ENCODE data around the gene BORCS5.
A peak's percentile ranks its signal among the peaks of the same experiment; 100 is the strongest.
"Not testable (repeated sequence)": the region's sequence is repeated elsewhere in the genome, so short reads cannot be mapped to it uniquely, and the experiment has no call there.

The BORCS5 gene

DNA sequence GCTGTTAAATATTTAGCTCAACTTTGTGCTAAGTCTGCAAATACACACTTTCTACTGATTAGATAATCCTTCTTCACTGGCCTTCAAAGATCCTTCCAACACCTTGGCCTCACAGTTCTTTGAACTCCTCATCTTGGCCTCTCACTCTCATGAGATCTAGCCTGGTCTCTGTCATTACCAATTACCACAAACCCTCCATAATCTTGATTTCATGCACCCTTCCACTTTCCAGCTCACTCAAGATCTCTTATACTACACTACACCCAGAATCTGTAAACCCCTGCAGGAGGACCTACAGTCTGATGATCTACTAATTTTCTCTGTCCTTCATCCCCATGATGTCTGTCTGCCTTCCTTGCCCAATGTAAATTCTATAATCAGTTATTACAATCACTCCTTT is 134.7 kb downstream of the BORCS5 start:
- DNase-seq = no peak

DNA sequence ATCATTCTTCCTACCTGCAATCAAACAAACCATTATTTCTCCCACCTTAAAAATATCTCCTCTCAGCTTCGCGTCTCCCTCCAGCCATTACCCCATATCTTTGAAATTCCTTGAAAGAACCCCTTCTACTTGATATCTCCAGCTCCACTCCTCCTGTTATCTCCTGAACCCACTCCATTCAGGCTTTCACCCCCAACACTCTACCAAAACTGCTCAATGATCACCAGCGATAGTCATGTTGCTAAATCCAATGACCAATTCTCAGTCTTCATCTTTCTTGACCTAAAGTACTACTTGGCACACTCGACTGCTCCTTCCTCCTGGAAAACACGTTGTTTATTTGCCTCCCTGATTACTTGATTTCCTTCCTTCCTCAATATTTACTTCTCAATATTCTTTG is 135.7 kb downstream of the BORCS5 start:
- DNase-seq = no peak

DNA sequence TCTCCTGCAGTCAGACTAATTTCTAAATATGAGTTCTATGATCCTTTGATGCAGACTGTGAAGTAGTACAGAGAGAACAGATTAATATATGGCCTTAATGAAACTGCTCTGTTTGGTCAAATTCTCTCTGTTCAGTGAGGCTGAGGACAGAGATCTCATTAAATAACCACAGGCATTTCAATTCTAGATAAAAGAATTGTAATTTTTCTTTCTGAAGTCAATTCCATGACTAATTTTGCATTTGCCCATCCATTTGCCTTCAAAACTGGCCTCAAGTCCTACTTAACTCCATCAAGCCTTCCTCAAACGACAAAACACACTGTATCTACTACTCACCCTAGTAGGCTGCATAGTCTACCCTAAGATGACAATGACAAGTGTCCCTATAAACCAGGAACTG is 138.7 kb downstream of the BORCS5 start:
- no peak for DNase-seq

DNA sequence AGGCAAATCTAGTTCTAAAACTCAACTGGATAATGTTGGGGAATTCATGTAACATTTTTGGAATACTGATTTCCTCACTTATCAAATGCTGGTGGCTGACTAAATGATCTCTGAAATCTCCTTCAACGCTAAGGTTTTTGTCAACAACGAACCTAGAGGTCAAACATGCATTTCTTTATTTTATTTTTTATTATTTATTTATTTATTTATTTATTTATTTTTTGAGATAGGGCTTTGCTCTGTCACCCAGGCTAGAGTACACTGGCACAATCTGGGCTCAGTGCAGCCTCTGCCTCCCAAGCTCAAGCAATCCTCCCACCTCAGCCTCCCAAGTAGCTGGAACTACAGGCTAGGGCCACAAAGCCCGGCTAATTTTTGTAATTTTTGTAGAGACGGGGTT is 141.3 kb downstream of the BORCS5 start:
- DNase-seq = no peak

DNA sequence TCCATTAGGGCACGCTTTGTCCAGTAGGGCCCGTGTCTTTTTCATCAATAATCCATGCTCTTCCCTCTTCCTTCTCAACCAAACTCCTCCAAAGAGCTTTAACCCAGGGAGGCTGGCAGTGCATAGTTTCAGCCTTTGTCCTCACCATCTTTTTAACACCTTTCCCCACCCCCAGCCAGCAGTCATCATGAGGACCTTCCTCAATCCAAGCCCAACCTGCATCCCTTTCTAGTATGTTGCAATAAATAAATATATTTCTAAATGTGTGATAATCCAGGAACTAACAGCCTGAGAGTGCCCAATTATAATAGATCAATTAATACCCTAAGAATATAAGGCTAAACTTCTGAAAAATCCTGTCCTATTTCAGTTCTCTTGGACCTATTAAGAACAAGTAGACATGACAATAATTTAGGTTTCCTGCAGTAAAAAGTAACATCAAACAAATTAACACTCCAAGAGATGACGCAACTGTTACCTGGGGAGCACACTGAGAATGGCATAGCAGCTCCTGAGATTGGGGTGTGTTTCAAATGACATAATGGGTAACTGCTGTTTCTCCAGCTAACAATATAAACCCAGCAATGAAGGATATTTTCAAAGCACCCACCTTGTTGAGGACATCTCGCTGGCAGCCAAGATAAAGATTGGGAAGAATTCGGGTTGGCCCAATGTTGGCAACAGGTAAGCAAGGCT is 143.2 kb downstream of the BORCS5 start:
- DNase-seq = no peak

DNA sequence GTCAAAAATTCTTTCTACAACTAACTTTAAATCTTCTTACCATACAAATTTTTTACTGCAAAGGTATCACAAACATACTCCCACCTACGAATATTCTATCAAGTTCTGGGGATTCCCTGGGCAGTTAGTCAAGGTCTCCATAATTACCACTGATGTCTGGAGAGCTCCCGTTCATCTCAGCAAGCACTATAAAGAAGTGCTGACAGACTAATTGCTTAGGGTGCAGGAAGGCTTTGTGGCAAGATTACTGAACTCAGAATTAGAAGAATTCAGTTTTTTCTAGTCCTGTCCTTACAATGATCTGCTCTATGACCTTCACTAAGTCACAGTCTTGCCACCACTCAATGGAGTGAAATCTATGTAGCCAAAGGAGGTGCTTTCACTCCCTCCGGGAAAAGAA is 144.2 kb downstream of the BORCS5 start:
- DNase-seq = no peak

DNA sequence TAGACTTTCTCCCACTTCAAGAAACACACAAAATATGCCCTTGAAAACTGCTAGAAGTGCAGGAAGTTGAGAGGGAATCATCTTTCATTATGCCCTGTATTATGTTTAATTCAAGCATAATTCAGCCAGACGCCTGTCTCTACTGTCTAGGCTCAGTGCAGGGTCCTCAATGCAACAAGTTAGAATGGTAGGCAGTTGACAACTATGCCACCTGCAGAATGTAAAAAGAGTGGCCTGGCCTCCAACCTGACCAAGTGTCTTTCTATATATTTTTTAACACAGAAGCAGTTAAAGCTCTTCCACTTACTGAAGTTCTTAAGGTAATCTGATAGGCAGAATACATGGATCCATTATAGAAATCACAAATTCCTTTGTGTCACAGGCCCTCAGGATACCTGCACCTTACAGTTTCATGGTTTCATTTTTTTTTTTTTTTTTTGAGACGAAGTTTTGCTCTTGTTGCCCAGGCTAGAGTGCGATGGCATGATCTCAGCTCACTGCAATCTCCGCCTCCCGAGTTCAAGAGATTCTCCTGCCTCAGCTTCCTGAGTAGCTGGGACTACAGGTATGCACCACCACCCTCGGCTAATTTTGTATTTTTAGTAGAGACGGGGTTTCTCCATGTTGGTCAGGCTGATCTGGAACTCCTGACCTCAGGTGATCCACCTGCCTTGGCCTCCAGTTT is 145.4 kb downstream of the BORCS5 start:
- DNase-seq = not testable (repeated sequence)

DNA sequence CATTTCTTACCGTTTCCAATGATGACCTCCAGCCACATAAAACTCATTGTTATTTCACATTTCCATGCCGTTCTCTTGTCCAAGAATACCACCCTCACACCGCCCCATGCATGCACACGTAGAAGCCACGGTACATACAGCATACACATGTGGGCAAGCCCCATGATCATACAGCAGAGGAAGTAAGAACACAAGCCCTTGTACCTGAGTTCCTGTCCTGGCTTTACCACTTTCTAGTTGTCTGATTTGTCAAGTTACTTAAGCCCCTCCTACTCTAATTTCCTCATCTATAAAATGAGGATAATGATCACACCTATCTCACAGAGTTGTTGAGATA is 145.9 kb downstream of the BORCS5 start:
- DNase-seq = no peak

DNA sequence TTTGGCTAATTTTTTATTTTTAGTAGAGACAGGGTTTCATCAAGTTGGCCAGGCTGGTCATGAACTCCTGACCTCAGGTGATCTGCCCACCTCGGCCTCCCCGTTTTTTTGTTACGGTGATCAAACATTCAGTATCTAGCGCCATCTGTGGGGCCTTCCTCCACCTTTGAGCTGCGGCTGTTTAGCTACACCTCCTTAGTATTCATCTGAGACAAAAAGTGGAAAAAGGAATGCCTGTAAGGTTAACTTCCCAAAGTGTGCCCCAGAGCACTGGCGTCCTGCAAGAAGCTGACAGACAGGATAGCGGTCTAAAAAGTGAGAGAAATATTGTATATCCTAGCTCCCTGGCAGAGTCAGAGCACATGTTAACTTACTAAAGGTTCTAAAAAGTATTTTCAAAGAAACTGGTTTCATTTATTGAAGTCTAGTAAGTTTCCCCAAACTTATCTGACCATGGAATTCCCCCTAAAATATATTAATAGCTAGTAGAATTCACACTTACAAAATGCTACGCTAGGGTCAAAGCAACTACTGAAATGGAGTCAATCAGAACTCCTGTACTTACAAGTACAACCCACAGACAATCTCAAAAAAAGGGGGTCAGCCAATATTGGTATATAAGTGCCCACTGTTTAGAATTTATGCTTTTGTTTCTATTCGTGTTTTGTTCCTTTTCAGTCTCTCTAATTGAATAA is 146.7 kb downstream of the BORCS5 start:
- DNase-seq = peak; percentile 29 to 32

DNA sequence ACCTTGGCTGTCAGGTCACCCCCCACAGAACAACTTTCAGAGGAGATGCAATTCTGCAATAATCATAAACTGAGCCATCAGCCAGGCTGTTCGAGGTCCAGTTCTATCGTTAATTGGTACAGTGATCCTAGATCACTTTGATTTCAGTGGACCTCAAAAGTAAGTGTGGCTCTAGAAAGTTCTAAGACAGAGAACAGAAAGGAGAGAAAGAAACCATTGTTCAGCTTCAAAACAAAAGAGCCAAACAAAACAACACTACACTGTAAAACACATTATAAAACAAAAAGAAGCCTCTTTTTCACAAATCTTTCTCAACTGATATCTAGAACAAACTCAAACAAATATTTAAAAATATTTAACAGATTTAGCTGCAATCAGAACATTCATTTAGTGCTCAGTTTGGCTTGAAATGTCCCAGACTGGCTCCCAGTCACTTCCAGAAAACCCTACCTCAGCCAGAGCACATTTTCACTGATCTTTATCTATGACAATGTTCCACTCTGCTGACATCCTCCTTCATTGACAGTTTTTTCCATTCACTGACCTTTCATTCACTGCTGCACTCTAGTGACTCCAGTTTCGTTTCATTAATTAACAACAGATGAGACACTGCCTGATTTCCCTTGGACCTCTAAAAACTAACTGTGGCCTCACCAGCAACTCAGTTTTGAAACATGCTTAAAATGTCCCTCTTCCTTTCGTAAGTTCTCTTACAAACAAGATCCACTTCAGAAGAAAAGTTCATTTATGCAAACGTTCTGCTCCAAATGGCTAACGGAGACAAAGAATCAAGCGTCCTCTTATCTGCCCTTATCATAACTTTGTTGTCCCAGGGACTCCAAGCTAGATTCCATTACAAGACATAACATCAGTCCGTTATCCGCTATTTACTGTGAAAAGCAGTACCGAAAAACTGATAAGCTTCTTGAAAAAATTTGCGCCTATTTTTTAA is 148.9 kb downstream of the BORCS5 start:
- DNase-seq = peak; percentile 19 to 32

DNA sequence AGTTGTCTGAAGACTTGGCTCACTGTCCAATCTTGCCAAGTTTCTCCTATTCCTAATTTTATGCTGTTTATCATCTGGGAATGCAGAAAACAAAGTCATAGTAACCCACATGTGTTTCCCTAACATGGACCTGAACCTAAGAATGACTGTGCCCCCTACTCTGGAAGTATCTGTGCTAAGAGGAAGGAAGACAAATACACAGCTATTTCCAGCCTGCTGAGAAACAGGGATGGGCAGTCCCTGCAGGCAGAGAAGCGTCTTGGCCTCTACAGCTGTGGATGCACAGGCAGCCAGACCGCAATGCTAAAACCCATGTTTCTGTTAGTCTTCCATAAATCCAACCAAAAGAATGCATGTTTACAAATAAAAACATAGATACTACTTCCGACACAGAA is 149.6 kb downstream of the BORCS5 start:
- DNase-seq = no peak

DNA sequence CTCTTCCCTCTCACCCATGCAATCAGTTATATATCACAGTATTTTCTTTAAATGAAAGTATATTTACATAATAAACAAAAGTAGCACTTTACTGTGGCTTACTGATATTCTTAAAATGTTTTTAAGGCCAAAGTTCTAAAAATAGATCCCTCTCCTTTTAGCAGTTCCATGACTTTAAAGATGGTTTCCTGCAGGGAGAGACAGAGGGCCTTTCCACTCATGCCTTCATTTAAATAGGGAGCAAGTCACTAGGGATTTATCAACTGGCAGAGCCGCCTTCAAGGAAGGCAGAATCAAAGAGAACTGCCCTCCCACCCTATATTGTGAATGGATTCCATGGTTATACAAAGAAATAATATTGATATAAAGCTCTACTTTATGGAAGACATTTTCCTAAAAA is 150.2 kb downstream of the BORCS5 start:
- no peak for DNase-seq

DNA sequence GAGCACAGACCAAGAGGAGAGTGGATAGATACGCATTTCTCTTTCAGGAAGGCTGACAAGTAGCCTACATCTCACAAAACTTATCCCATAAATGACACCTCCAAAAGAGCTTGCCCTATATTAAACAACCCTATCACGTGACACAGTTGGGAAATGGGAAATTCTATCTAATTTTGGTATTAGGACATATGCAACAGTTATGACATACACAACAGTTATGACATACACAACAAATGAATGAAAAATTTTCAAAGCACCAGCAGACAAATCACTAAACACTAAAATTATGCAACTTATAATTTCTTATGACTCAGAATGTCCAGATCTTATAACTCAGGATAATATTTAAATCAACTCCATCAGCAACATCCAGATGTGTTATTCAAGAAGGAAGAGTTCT is 151.7 kb downstream of the BORCS5 start:
- DNase-seq = no peak

DNA sequence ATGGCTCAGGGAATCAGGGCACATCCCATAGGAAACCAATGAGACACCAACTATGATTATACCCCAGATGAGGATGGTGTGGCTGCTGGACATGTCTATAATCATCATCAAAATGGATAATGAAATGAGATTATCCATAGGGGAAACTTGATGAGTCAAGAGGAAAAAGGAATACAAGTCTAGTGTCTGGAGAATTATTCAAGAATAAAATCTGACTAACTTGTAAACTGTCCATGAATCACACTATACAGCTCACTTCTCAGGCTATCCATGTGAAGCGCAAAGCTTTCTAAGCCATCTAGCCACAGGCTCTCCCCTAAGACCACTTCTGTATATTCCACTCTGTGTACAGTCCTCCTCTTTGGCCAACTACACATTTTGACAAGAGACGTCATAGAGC is 153.3 kb downstream of the BORCS5 start:
- DNase-seq = no peak

DNA sequence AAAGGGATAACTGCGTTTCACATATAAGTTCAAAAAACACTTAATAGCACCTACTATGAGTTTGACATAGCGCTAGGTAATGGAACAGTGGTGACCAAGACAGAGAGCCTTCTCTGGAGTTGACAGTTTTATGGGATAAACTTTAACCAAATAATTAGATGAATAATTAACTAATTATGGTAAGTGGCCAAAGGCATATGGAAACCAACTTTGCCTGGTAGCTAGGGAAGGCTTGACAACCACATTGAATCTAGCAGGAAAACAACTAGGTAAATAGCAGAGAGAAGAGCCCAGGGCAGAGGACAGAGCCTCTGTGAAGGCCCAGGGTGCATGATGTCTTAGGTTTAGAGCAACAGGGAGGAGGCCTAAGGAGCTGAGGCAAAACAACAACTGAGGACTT is 153.7 kb downstream of the BORCS5 start:
- no peak for DNase-seq

DNA sequence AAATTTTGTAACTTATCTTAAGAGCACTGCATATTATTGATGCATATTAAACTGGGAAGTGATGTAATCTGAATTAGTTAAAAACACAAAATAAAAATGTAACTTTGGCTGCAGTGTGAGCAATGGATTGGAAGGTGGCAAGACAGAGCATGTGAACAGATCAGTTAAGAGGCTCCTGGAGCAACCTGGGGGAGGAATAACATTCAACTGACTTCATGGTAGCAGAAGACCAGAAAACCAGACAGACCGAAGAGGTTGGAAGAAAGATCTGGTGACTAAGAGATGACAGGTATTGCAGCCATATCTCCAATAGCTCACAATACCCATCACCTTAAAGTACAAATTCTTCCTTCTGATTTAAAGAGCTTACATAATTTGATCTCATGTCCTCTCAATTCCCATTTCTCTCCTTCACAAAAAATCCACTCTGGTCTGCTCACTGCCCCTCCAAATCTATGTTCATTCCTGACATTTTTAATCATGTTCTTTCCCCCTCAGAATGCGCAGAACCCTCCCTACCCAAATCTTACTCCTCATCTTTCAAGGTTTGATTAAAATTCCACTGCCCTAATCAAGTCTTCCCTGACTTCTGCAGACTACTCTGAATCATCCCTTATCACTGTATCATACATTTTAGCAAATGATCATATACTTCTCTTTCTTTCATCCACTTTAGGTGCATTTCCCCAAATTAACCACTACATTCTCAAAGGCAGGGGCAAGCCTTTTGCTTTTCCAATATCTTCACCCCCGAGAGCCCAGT is 154.3 kb downstream of the BORCS5 start:
- no peak for DNase-seq

DNA sequence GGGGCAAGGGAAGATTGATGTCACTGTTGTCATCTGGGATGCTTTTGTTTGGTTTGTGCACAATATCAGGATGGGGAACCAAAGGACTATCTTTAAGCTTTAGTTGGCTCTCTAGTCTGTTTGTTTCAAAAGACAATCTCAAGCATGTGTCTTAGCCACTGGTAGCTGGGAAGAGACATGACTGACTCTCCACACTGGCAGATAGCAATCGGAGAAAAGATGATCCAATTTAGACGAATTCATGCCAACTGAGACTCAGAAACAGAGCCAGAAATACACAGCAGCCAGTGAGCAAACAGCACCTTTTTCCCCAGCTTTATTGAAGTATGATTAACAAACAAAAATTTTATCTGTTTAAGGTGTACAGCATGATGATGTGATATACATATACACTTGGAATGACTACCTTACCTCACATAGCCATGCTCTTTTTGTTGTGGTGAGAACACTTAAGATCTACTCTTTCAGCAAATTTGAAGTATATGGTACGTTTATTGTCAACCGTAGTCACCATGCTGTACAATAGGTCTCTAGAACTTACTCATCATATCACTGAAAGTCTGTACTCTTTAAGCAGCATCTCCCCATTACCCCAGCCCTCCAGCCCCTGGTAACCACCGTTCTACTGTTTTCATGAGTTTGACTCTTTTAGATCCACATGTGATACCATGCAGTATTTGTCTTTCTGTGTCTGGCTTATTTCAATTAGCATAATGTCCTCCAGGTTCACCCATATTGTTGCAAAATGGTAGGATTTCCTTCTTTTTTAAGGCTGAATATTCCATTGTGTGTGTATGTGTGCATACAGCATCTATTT is 155.2 kb downstream of the BORCS5 start:
- no peak for DNase-seq

DNA sequence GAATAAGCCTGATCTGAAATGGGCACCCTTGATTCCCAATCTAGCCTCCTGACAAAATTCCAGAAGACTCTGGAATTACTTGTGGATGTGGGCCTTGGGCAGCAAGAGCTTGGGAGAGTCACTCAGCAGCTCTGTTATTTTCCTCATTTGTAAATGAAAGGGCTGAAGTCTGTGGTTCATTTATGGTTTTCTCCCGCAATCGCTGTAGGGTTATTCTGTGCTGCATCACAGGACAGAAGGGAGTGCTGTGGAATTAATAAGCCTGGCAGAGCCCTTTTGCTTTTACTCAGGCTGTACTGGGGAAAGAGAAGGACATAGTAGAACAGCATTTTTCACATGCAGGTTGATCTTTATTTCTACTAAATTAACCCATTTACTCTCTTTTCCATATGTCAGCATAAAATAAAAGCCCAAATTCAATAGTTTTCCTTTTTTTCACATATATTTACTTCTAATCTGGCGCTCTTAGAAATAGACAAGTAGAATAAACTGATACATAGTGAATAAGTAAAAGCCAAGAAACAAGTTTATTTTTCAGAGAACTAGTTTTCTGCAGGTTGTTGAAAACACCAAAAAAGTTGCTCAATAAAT is 156.6 kb downstream of the BORCS5 start:
- no peak for DNase-seq

DNA sequence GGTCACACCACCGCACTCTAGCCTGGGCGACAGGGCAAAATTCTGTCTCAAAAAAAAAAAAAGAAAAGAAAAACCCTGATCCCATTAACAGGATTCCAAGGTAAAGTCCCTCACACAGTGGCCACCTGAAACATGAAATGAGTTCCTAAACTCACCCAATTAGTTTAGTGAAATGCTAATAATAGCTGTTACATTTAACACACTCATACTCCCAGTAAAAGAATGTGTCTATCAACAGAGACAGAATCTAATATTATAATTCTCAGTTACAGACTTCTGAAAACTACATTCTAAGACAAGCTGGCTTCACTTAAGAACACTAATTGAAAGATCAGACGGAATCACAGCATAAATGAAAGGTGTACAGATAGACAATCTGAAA is 161.6 kb downstream of the BORCS5 start:
- DNase-seq = no peak

DNA sequence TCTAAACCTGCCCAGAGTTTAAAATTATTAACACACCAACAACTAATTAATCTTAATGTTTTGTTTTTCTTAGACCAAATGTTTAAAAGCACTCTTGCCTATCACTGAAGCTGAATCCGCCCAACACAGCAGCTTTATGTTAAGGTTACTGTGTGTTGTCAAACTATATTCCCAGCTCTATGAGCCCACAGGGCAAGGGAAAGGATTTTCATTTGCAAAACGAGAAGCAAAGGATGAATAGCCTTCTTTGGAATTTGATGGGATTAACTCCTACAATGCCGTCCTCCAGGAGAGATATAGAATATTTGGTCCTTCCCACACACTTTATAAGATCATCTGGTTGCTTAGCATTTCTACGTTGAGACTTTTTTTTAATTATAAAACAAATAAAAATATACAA is 162.0 kb downstream of the BORCS5 start:
- DNase-seq = no peak
